ENCODE results near the gene COX18.

The COX18 gene

GRCh38 chr4:73053974-73054480, 15.5 kb downstream of the COX18 start:
- no peak overlapping the region for H3K27ac ChIP-seq (ENCODE audit: insufficient read depth, low read length, poor library complexity, severe bottlenecking)
- H3K4me3 ChIP-seq (ENCODE audit: insufficient read depth, low read depth, low read length, poor library complexity, severe bottlenecking) = no peak overlapping the region
- H3K36me3 ChIP-seq (ENCODE audit: control insufficient read depth, insufficient read depth, low read length) = peaks cover 37% of the 10 kb centered on the region
- no peaks in the 10 kb centered on the region for H3K4me1 ChIP-seq (ENCODE audit: control insufficient read depth, insufficient read depth, low read length, poor library complexity, severe bottlenecking)
- no peaks in the 10 kb centered on the region for H3K9me3 ChIP-seq (ENCODE audit: control insufficient read depth, low read length)
- DNase-seq = no peak
- H3K27me3 ChIP-seq (replicated peaks; ENCODE audit: control insufficient read depth, insufficient read depth, low read length, poor library complexity, severe bottlenecking) = no peaks in the 10 kb centered on the region

- no peaks in the 10 kb centered on the region for H3K9me3 ChIP-seq (ENCODE audit: control insufficient read depth, low read length)
- H3K27ac ChIP-seq (ENCODE audit: insufficient read depth, low read length, poor library complexity, severe bottlenecking) = no peak overlapping the region
- H3K4me1 ChIP-seq (ENCODE audit: control insufficient read depth, insufficient read depth, low read length, poor library complexity, severe bottlenecking) = no peaks in the 10 kb centered on the region
- peaks cover 27% of the 10 kb centered on the region for H3K36me3 ChIP-seq (ENCODE audit: control insufficient read depth, insufficient read depth, low read length)
- no peak for DNase-seq
- H3K27me3 ChIP-seq (replicated peaks; ENCODE audit: control insufficient read depth, insufficient read depth, low read length, poor library complexity, severe bottlenecking) = no peaks in the 10 kb centered on the region
- no peak overlapping the region for H3K4me3 ChIP-seq (ENCODE audit: insufficient read depth, low read depth, low read length, poor library complexity, severe bottlenecking)
These were observed 16.4 kb downstream of the COX18 start for GRCh38 chr4:73053076-73053475.

GRCh38 chr4:73051625-73052024, 17.9 kb downstream of the COX18 start:
- Histone ChIP-seq H3K27me3 (replicated peaks; ENCODE audit: control insufficient read depth, insufficient read depth, low read length, poor library complexity, severe bottlenecking) (no peaks in the 10 kb centered on the region), H3K4me1 (ENCODE audit: control insufficient read depth, insufficient read depth, low read length, poor library complexity, severe bottlenecking) (no peaks in the 10 kb centered on the region), H3K4me3 (ENCODE audit: insufficient read depth, low read depth, low read length, poor library complexity, severe bottlenecking) (no peak overlapping the region), H3K36me3 (ENCODE audit: control insufficient read depth, insufficient read depth, low read length) (peaks cover 15% of the 10 kb centered on the region), H3K27ac (ENCODE audit: insufficient read depth, low read length, poor library complexity, severe bottlenecking) (no peak overlapping the region), H3K9me3 (ENCODE audit: control insufficient read depth, low read length) (no peaks in the 10 kb centered on the region)
- no peak for DNase-seq

- H3K9me3 ChIP-seq (ENCODE audit: control insufficient read depth, low read length) = no peaks in the 10 kb centered on the region
- H3K27ac ChIP-seq (ENCODE audit: insufficient read depth, low read length, poor library complexity, severe bottlenecking) = no peak overlapping the region
- no peak overlapping the region for H3K4me3 ChIP-seq (ENCODE audit: insufficient read depth, low read depth, low read length, poor library complexity, severe bottlenecking)
- no peak for DNase-seq
- H3K4me1 ChIP-seq (ENCODE audit: control insufficient read depth, insufficient read depth, low read length, poor library complexity, severe bottlenecking) = no peaks in the 10 kb centered on the region
- no peaks in the 10 kb centered on the region for H3K36me3 ChIP-seq (ENCODE audit: control insufficient read depth, insufficient read depth, low read length)
- no peaks in the 10 kb centered on the region for H3K27me3 ChIP-seq (replicated peaks; ENCODE audit: control insufficient read depth, insufficient read depth, low read length, poor library complexity, severe bottlenecking)
These were observed 23.6 kb downstream of the COX18 start for GRCh38 chr4:73045879-73046278.

GRCh38 chr4:73037057-73037456, 32.5 kb downstream of the COX18 start:
- no peak for DNase-seq
- no peaks in the 10 kb centered on the region for H3K27me3 ChIP-seq (replicated peaks; ENCODE audit: control insufficient read depth, insufficient read depth, low read length, poor library complexity, severe bottlenecking)
- no peak overlapping the region for H3K4me3 ChIP-seq (ENCODE audit: insufficient read depth, low read depth, low read length, poor library complexity, severe bottlenecking)
- no peaks in the 10 kb centered on the region for H3K4me1 ChIP-seq (ENCODE audit: control insufficient read depth, insufficient read depth, low read length, poor library complexity, severe bottlenecking)
- no peaks in the 10 kb centered on the region for H3K9me3 ChIP-seq (ENCODE audit: control insufficient read depth, low read length)
- H3K27ac ChIP-seq (ENCODE audit: insufficient read depth, low read length, poor library complexity, severe bottlenecking) = no peak overlapping the region
- H3K36me3 ChIP-seq (ENCODE audit: control insufficient read depth, insufficient read depth, low read length) = no peaks in the 10 kb centered on the region

DNA sequence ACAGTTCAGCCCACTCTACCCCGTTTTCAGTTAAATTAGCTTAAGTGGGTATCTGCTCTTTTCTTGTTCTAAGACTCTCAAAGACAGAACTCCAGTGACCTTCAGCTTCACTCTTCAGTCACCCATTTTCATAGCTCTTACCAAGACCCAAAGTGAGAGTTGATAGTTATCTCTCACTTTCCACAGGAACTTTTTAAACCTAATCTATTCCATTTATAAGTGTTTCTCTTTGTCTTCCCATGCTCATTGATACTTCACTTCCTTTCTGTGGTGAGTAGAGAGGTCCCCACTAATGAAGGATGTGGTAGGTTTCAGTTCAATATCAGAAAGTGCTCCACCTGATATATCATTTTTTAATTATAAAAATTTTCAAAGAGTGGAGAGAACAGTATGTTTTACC, 33.4 kb downstream of the COX18 start:
- no peak overlapping the region for H3K27ac ChIP-seq (ENCODE audit: insufficient read depth, low read length, poor library complexity, severe bottlenecking)
- no peak overlapping the region for H3K4me3 ChIP-seq (ENCODE audit: insufficient read depth, low read depth, low read length, poor library complexity, severe bottlenecking)
- H3K9me3 ChIP-seq (ENCODE audit: control insufficient read depth, low read length) = no peaks in the 10 kb centered on the region
- DNase-seq = no peak
- H3K36me3 ChIP-seq (ENCODE audit: control insufficient read depth, insufficient read depth, low read length) = no peaks in the 10 kb centered on the region
- H3K4me1 ChIP-seq (ENCODE audit: control insufficient read depth, insufficient read depth, low read length, poor library complexity, severe bottlenecking) = no peaks in the 10 kb centered on the region
- no peaks in the 10 kb centered on the region for H3K27me3 ChIP-seq (replicated peaks; ENCODE audit: control insufficient read depth, insufficient read depth, low read length, poor library complexity, severe bottlenecking)

- Histone ChIP-seq H3K9me3 (ENCODE audit: control insufficient read depth, low read length) (no peaks in the 10 kb centered on the region), H3K27ac (ENCODE audit: insufficient read depth, low read length, poor library complexity, severe bottlenecking) (no peak overlapping the region), H3K36me3 (ENCODE audit: control insufficient read depth, insufficient read depth, low read length) (no peaks in the 10 kb centered on the region), H3K4me1 (ENCODE audit: control insufficient read depth, insufficient read depth, low read length, poor library complexity, severe bottlenecking) (no peaks in the 10 kb centered on the region), H3K4me3 (ENCODE audit: insufficient read depth, low read depth, low read length, poor library complexity, severe bottlenecking) (no peak overlapping the region), H3K27me3 (replicated peaks; ENCODE audit: control insufficient read depth, insufficient read depth, low read length, poor library complexity, severe bottlenecking) (no peaks in the 10 kb centered on the region)
- no peak for DNase-seq
These were observed 34.6 kb downstream of the COX18 start for GRCh38 chr4:73034896-73035295.

GRCh38 chr4:73028621-73029020, 40.9 kb downstream of the COX18 start:
- no peak for DNase-seq
- H3K27ac ChIP-seq (ENCODE audit: insufficient read depth, low read length, poor library complexity, severe bottlenecking) = no peak overlapping the region
- no peaks in the 10 kb centered on the region for H3K9me3 ChIP-seq (ENCODE audit: control insufficient read depth, low read length)
- H3K27me3 ChIP-seq (replicated peaks; ENCODE audit: control insufficient read depth, insufficient read depth, low read length, poor library complexity, severe bottlenecking) = no peaks in the 10 kb centered on the region
- H3K4me3 ChIP-seq (ENCODE audit: insufficient read depth, low read depth, low read length, poor library complexity, severe bottlenecking) = no peak overlapping the region
- no peaks in the 10 kb centered on the region for H3K4me1 ChIP-seq (ENCODE audit: control insufficient read depth, insufficient read depth, low read length, poor library complexity, severe bottlenecking)
- H3K36me3 ChIP-seq (ENCODE audit: control insufficient read depth, insufficient read depth, low read length) = no peaks in the 10 kb centered on the region

GRCh38 chr4:73021634-73022033, 47.9 kb downstream of the COX18 start:
- Histone ChIP-seq H3K4me3 (ENCODE audit: insufficient read depth, low read depth, low read length, poor library complexity, severe bottlenecking) (no peak overlapping the region), H3K9me3 (ENCODE audit: control insufficient read depth, low read length) (no peaks in the 10 kb centered on the region)
- DNase-seq = no peak

GRCh38 chr4:73019462-73020047, 50.0 kb downstream of the COX18 start:
- Histone ChIP-seq H3K4me1 (ENCODE audit: control insufficient read depth, insufficient read depth, low read length, poor library complexity, severe bottlenecking) (no peaks in the 10 kb centered on the region), H3K27ac (ENCODE audit: insufficient read depth, low read length, poor library complexity, severe bottlenecking) (no peak overlapping the region), H3K4me3 (ENCODE audit: insufficient read depth, low read depth, low read length, poor library complexity, severe bottlenecking) (no peak overlapping the region), H3K9me3 (ENCODE audit: control insufficient read depth, low read length) (no peaks in the 10 kb centered on the region), H3K36me3 (ENCODE audit: control insufficient read depth, insufficient read depth, low read length) (no peaks in the 10 kb centered on the region), H3K27me3 (replicated peaks; ENCODE audit: control insufficient read depth, insufficient read depth, low read length, poor library complexity, severe bottlenecking) (no peaks in the 10 kb centered on the region)
- no peak for DNase-seq

More at GRCh38 chr4:73021634-73022033, 47.9 kb downstream of the COX18 start:
- H3K4me1 ChIP-seq (ENCODE audit: control insufficient read depth, insufficient read depth, low read length, poor library complexity, severe bottlenecking) = no peaks in the 10 kb centered on the region
- no peak overlapping the region for H3K27ac ChIP-seq (ENCODE audit: insufficient read depth, low read length, poor library complexity, severe bottlenecking)
- H3K27me3 ChIP-seq (replicated peaks; ENCODE audit: control insufficient read depth, insufficient read depth, low read length, poor library complexity, severe bottlenecking) = no peaks in the 10 kb centered on the region
- no peaks in the 10 kb centered on the region for H3K36me3 ChIP-seq (ENCODE audit: control insufficient read depth, insufficient read depth, low read length)

All from effector memory CD4-positive, alpha-beta T cell (primary cell).